HG03342 (cell line): ENCODE measurements around the gene PDZD4.

Source experiments
- ATAC-seq: cut with Tn5 transposase; IDR thresholded peaks from one replicate; pipeline ENCODE4 v1.9.1; 2021; ENCODE audit warnings: mild to moderate bottlenecking, moderate library complexity; ENCODE audit not compliant: unreplicated experiment

PDZD4 gene

DNA sequence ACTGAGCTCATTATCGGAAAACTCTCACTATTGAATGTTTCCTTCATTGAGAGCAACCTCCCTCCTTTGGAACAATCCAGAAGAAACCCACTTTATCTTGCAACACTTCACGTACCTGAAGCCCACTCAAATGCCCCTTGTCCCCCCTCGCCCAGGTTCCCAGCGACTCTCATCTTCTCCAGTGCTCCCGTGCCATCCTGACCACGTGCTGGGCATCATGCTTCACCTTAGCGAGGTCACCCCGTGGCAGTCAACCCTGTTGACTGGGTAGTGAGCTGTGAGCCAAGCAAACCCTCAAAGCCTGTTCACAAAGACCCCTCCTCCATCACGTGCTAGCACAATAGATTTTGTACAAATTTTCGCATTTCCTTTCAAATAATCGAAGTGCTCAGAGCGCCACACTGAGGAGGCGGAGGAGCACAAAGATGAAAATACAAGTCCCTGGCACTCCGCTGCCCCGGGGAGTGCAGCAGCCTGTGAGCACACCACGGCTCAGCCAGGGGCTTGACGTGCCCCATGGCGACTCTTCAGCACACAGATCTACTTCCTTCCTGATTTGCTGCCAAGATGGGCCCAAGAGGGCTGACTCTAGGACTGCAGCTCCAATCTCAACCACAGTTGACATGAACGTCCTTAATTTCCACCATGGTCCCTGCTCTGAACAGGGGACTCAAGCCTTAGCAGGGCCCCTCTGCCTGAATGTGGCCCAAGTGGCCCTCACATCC lies 15.6 kb downstream of the PDZD4 start:
- no peak for ATAC-seq

DNA sequence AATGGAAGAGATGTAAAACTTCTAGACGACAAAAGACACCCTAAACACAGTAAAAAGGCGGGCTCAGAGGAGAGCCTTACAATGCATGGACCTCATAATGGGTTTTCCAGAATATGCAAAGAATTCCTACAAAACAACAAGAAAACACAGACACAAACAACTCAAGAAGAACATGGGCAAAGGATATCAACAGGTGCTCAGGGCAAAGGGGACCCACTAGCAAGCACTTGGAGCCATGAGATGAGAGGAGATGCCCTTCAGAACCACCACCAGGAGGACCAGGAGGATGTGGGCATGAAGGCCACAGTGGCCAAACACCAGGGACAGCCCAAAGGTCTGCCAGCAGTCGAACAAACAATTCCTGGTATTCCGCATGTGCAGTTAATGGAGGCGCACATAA lies 17.2 kb downstream of the PDZD4 start:
- no peak for ATAC-seq

DNA sequence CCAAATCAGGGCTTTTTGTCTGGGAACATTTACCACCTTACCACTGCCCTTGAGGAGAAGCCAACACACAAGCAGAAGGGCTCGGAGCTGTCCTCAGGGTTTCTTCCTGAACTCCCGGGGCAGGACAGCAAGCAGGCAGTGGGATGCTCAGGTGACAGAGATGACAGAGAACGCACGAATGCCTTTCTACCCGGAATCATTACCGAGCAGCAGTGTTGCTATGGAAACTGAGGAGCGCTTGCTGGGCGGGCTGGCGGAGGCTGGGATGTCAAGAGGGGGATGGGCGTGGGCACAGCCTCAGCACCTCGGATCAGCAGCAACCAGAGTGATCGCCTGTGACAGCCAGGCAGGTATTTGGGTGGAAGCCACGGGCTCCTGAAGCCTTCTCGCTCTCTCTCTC lies 18.1 kb downstream of the PDZD4 start:
- no peak for ATAC-seq

DNA sequence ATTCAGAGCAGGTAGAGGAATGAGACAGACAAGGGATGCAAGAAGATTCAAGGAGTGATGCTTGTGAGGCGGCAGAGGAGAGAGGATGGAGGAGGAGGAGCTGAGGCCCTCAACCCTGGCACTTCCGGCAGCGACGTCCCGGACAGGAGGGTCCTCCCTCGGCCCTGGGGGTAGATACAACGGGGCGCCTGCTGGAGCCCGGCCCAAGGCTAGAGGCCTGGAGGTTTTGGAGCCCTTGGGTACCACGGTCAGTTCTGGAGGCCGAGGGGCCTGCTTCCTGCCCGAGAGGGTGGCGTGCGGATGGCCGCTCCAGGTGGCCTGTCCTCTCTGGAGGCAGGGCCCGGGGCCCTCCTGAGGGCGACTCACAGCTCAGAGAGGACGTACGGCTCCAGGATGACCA lies 22.4 kb downstream of the PDZD4 start:
- no peak for ATAC-seq

DNA sequence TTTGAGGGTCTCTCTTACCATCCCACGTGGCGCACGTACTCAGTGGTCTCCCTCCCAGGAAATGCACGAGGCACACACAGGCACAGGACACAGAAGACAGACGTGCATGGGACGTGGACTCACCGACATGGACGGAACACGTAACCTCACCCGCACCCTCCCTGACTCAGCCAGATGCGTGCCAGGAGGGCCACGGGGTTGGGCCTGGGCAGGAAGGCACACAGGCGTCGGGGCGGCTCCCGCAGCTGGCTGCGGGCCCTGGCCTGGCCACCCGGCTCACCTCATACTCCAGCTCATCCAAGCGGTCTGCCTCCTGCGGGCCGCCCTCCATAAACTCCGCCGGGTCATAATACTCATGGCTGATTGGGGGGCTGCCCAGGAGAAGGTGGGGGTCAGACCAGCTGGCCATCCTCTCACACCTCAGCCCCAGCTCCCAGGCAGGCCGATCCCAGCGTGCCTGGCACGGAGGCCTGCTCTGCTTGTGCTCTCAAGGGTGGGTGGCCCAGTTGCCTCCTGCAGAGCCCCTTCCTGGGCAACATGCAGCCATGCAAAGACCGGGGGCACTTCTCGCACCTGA lies 23.3 kb downstream of the PDZD4 start:
- ATAC-seq: no peak

DNA sequence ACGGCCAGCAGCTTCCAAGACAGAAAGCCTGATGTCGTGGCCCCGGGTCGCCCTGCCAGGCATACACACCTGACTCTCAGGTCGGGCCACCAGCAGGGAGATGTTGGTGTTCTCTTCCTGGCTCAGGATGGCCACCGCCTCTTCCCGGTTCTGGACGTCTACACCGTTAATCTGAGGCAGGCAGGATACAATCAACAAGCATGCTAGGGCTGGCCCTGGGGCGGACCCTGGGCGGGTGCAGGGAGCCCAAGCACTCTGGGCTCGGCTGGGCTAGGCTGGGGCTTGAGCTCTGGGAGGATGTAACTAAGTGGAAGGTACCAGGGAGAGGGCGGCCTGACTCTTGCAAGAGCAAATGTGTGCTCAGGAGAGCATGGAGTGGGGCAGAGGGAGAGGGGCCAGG lies 24.9 kb downstream of the PDZD4 start:
- ATAC-seq: no peak

DNA sequence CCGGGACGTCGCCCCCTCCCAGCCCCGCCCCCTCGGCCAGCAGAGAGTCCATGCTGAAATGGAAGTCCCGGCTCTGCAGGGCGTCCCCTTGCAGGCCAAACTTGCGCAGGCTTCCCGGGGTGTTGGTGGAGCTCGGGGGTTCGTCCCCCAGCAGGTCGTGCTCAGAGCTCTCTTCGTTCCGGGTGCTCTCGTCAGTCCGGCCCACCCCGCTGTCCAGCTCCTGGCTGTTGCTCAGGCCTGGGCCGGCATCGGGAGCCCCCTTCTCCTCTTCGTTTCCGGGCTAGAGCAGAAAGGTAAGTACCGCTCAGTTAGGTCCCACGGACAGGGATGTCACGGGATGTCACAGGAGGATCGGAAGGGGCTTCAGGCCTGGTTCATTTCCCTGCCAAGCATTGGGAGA lies 25.7 kb downstream of the PDZD4 start:
- no peak for ATAC-seq

DNA sequence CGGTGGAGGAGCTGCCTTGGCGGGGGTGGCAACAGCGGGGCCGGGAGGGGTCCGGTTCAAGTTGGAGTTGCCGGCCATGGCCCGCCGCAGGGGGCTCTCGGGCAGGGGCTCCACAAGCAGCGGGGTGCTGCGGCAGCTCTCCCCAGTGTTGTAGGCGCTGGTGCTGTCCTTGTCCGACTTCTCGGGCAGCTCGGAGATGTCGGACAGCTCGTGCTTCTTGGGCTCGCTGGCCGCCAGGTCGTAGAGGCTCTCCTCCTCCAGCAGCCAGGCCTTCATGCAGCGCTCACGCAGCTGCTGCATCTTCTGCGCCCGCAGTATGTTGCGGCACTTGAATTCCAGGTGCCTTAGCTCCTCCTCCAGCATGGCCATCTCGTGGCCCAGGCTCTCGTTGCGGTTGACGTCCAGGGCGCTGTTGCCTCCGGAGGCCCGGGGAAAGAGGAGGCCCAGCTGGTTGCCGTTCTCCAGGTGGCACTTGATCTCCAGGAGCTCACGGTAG lies 26.2 kb downstream of the PDZD4 start:
- no peak for ATAC-seq

DNA sequence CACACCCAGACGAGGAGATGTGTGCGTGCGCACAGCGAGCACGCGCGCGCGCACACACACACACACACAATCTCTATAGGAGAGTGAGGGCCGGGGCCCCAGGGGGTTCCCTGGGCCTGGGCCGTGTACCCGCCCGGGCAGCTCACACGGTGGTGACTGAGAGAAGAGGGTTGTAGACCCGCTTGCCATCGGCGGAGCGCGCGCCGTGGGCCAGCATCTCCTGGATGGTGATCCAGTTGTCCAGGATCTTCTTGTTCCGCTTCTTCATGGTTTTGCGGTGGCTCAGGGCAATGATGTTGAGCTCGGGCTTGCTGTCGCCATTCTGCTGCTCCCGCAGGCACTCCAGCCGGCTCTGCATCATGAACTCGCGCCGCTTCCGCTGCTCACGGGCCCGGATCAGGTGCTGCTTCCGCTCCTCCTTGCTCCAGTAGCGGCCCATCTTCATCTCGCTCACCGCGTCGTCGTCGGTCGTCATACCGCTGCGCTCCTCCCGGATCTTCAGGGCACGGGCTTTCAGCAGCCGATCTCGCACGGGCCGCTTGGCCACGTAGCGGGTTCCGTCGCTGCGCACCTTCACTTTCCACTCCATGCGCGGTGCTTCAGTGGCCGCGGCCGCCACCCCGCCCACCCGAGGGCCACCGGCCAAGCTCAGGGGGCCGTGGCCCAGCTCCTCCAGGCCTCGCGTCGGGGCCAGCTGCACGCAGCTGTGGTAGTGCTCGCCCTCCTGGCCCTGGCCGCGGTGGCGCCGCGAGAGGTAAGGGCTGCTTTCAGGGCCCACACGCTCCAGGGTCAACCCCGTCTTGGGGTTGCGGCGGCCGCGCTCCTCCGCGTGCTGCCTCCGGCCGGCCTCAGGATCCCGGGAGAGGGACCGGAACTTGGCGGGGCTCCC lies 26.9 kb downstream of the PDZD4 start:
- no peak for ATAC-seq

DNA sequence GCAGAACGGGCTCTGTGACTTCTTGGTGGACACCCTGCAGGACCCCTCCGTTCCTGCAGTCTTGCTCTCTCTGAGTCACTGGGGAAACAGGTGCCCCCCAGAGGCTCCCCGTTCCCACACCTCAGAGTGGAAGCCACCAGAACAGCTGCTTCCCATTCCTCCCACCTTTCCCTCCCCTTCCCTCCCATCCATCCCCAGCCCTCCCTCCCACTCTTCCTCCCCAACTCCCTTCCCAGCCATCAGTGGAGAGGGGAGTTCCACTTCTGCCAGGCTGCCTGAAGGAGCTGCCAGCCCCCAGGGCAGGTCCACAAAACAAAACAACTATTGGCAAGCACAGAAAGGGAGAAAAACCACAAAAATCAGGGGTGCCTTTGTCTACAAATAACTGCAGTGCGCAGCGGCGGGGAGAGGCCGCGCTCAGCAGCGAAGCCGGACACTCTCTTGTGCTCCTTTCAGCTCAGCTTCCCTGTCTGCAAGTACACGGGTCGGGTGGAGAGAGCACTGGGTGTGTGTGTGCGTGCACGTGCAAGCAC lies 27.8 kb downstream of the PDZD4 start:
- ATAC-seq: no peak

DNA sequence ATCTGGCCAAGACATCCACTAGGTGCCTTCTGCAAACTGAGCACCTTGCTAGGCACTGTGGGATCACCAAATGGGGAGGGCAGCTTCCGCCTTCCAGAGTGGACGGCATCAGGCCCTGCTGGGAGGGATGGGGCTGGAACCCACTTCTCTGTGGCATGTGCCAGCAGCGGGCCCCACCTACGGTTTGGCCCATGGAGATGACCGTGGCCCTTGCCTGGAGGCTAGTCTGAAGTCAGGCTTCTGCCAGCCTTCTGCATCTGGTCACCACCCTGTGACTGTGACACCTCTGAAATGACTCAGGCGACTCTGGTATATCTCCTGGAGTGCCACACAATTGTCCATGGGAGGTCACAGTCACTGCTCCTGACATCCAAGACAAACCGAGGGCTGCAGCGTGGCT lies 28.7 kb downstream of the PDZD4 start:
- no peak for ATAC-seq

DNA sequence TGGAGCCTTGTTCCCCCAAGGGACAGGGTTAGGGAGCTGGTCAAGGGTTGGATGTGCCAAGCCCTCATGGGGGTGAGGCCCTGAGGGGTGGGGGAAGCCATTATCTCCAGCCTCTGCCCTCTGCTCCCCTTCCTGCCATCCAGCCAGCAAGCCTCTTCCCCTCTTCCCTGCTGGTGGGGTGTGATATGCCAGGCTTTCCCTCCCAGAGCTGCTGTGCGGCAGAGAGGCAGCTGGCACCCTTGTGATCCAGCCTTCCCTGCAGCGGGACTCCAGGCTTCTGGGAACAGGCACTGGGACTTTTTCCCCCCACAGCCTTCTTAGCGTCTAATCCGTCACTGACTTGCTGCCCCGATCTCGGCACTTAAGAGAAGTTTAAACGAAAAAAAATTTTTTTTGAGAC lies 29.6 kb downstream of the PDZD4 start:
- ATAC-seq: no peak

DNA sequence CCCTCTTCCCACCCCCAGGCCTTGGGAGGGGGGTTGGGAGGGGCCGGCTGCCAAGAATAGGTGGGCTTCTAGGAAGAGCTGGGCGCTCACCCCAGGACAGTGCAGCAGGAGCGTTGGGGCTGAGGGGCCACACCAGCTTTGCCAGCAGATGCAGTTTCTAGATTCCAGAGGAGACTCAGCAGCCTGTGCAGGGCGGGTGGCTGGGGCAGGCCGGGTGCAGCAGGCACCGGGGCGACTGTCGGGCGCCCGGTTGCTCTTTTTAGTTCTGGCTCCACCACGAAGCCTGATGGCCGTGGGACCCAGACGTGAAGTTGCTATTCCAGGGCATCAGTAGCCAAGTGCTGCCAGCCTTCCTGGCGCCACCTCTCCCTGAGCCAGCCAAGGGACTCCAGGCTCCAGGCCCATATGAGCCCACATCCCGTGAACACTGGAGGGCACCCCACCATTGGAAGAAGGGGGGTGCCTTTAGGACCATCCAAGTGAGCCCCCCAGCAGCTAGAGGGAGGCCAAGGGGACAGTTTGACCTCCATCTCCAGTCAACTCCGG lies 30.1 kb downstream of the PDZD4 start:
- ATAC-seq: no peak

DNA sequence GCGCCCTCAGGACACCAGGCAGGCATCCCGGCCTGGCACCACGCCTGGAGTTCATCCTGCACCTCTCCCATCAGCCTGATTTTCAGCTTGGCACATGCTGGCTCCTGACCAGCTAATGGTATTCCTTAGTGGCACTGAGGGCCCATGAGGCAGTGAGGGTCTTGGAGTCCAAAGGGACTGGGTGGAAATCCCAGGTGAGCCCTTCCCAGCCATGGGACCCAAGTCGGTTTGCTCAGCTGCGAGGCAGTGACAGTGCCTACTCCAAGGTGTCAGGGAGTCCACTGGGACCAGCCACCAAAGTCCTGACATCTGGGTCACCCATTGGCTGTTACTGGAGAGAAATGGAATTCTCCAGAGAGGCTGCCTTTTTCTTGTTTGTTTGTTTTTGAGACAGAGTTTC lies 31.0 kb downstream of the PDZD4 start:
- ATAC-seq: no peak

DNA sequence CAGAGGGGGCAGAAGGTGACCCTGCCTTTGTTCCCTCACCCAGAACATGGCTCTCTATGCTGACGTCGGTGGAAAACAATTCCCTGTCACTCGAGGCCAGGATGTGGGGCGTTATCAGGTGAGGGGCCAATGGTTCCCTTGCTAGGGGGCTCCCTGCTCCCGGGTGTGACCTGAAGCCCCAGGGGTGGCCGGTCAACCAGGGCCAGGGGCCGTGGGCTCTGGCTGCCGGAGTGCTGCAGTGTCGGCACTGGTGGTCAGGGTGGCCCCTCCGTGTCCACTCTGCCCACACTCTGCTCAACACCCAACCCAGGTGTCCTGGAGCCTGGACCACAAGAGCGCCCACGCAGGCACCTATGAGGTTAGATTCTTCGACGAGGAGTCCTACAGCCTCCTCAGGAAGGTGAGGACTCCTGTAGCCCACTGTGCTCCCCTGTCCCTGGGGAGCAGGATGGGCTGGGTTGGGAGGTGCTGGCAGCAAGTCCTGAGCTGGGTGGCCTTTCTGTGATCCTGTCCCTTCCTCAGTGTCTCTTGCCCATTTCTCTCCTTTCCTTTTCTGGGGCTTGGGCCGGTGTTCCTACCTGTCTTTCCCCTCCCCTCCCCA lies 32.8 kb downstream of the PDZD4 start:
- no peak for ATAC-seq

DNA sequence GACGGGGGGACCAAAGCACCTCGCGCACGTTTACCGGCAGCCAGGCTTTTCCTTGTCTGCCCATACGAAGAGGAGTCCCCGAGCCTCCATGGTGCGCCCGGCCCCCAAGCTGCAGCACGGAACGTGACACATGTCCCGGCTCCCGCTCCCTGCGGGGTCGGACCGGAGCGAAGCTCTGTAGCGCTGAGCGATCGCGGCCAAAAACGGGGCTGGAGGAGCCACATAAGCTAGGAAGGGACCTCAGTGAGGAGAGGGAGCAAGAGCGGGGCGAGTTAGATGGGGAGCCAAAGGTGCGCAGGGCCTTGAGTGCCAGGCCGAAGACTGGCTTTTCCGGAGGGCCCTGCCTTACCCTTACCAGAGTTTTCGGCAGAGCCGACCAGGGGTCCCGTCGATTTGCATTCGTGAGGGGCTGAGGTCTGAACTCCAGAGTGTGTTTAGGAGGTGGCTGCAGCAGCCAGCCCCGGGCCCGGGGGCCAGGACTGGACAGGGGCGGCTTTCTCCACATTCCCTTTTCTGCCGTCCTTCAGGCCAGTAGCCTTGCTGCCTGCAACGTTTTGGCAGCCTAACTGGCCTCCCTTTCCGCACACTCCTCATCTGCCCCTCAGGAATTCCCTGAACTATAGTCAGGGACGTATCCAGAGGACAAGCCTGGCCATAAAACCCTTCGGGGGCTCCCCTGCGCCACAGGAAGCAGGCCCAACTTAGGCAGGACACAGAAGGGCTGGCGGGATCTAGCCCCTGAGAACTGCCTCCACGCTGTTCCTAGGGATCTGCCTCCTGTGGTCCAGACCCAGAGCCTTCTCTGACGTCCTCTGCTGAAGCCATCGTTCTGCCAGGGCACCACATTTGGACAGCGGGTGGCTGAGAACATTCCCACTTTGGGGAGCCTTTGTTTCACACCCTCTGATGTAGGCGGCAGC lies 35.2 kb downstream of the PDZD4 start:
- ATAC-seq: no peak

DNA sequence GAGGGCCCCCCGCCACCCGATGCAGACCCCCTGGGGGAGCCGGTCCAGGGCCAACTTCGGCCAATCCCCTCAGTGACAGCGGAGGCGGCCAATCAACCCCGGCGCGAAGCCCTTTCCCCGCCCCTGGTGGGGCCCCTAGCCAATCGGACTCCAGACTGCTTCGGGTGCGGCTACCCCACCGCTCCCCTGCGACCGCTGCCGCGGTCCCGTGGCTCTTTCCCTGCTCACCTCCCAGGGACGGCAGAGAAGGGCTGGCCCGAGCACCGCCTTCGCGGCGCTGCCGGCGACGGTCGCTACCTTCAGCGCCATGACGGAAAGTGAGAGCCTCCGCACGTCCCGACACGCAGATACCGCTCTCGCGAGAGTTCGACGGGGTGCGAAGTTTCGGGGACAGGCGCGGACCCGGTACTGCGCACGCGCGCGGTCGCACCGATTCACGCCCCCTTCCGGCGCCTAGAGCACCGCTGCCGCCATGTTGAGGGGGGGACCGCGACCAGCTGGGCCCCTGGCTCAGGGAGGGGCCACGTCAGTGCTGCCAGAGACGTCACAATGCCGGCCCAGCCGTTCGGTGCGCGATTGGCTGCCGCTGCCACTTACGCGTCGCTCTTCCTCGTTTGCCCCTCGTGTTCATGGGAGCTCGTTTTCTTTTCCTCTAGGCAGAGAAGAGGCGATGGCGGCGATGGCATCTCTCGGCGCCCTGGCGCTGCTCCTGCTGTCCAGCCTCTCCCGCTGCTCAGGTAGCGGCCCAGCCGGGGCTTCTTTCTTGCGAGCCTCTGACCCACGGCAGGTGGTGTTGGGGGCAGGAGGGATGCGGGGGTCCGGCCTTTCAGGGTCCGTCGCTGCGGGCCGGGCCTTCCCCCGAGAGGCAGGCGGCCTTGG lies 36.1 kb downstream of the PDZD4 start, which contains the start of the genes IDH3G and SSR4:
Gene IDH3G (minus strand): TSS at position 358 of the 879 bp plus-strand sequence. CDS start 49 bp downstream, at position 309.
Gene SSR4 (plus strand): TSS at position 651 of the 879 bp plus-strand sequence. CDS start 20 bp downstream, at position 671.
- peak; percentile 89 for ATAC-seq

DNA sequence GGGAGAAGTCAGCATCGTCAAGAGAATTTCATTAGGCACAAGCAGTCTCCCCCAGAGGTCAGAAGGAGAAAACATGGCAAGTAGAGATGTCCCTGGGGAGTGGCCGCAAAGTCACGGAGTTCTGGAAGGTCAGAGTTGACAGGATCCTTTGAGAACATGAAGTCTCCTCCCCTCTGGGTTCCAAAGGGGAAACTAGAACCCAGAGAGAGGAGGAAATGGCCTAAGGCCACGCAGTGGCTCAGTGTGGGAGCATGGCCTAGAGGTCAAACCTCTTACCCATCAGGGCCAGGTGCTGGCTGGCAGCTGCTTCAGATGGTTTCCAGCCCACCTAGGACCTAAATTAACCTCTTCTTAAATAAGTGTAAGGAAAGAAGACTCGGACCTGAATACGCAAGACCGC lies 37.1 kb downstream of the PDZD4 start:
- no peak for ATAC-seq

DNA sequence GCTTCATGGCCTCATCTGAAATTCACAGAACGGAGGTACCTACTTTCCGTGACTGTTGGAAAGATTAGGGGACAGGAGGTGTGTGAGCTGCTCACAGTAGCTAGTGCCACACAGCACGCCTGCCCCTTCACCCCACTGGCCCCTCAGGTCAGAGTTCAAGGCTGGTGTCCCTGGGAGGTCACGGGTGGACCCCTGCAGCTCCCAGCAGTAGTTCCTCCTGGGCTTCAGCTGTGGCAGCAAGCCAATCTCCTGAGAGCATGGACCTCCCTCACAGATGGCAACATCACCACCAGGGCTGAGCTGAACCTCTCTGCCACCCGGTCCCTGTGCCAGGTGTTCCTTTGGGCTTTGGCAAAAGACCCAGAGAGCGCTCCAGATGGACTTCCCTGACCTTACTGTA lies 38.0 kb downstream of the PDZD4 start:
- ATAC-seq: no peak
